Smooth muscle cell (in vitro differentiated cells): ENCODE results near the gene HOXD11. TPM values are rescaled to one million over a fixed set of nuclear protein-coding genes. Genes with fewer than 3 reads are reported as not detected.

Experiments used
- DNase-seq: peaks from one replicate; lab custom pipeline; 2025; ENCODE audit not compliant: unreplicated experiment; lab: John Stamatoyannopoulos, UW
- H2AFZ ChIP-seq: fragments of 200-600 bp; sonication (generic); 2 replicates; pipeline ENCODE4 v1.6.0; 2016; ENCODE audit warnings: antibody characterized with exemption, low read depth, mild to moderate bottlenecking
- H3F3A ChIP-seq: fragments of 200-600 bp; sonication (generic); 2 replicates; pipeline ENCODE4 v1.6.0; 2017; ENCODE audit warnings: antibody characterized with exemption, low read depth
- H3K27ac ChIP-seq: fragments of 200-600 bp; sonication (generic); 2 replicates; pipeline ENCODE4 v1.5.1; 2016; ENCODE audit warnings: low read depth, mild to moderate bottlenecking
- H3K27me3 ChIP-seq: fragments of 200-600 bp; sonication (generic); 2 replicates; pipeline ENCODE4 v1.6.1; 2016; ENCODE audit warnings: low read depth, mild to moderate bottlenecking
- H3K36me3 ChIP-seq: fragments of 200-600 bp; sonication (generic); 2 replicates; pipeline ENCODE4 v1.5.1; 2016; ENCODE audit warnings: low read depth
- H3K4me1 ChIP-seq: fragments of 200-600 bp; sonication (generic); 2 replicates; pipeline ENCODE4 v1.5.1; 2016; ENCODE audit warnings: low read depth
- H3K4me2 ChIP-seq: fragments of 200-600 bp; sonication (generic); 2 replicates; pipeline ENCODE4 v1.6.0; 2016; ENCODE audit warnings: mild to moderate bottlenecking
- H3K4me3 ChIP-seq: fragments of 200-600 bp; sonication (generic); 2 replicates; pipeline ENCODE4 v1.5.1; 2016; ENCODE audit warnings: mild to moderate bottlenecking
- H3K79me2 ChIP-seq: fragments of 200-600 bp; sonication (generic); 2 replicates; pipeline ENCODE4 v1.6.0; 2016; ENCODE audit warnings: low read depth, mild to moderate bottlenecking
- H3K9ac ChIP-seq: fragments of 200-600 bp; sonication (generic); 2 replicates; pipeline ENCODE4 v1.6.0; 2016; ENCODE audit warnings: low read depth
- H3K9me3 ChIP-seq: fragments of 200-600 bp; sonication (generic); replicated peaks from 2 replicates; pipeline ENCODE4 v1.5.1; 2016; ENCODE audit warnings: low read depth
- H4K20me1 ChIP-seq: fragments of 200-600 bp; sonication (generic); 2 replicates; pipeline ENCODE4 v1.6.0; 2016; ENCODE audit warnings: low read depth
- CTCF ChIP-seq: fragments of 200-600 bp; sonication (generic); IDR thresholded peaks from 2 replicates; pipeline ENCODE4 v1.5.1; 2017; ENCODE audit warnings: borderline replicate concordance, mild to moderate bottlenecking, antibody characterized with exemption; ENCODE audit not compliant: insufficient read depth, poor library complexity, severe bottlenecking
- WGBS: methylation state at CpG from one replicate; pipeline ENCODE4 v1.1.7; 2016; ENCODE audit warnings: low lambda C conversion rate; 5-methylcytosine and 5-hydroxymethylcytosine counted together
- polyA plus RNA-seq: library from polyadenylated mRNA; unstranded; fragments of >200 nt; fragmentation: Nextera tagmentation; extraction: Ambion mirVana; gene quantifications from 2 replicates; pipeline ENCODE4 v1.2.1, GENCODE V29; 2016
- total RNA-seq: library from RNA; depleted of rRNA; stranded (reverse); fragments of >200 nt; gene quantifications from 2 replicates; pipeline ENCODE4 v1.2.3, GENCODE V29; 2014

HOXD11 gene
- total and polyA plus RNA-seq, 2 experiments from 2014 or later, result 4.4 to 7.9 TPM

GRCh38 chr2:176137252-176137580 is 30.1 kb downstream of the HOXD11 start:
- Histone ChIP-seq H3K36me3 (no peaks in the 10 kb centered on the region), H3K79me2 (no peaks in the 10 kb centered on the region), H3F3A (no peaks in the 10 kb centered on the region), H3K9ac (no peak overlapping the region), H3K27ac (no peak overlapping the region), H3K4me3 (no peak overlapping the region), H3K4me1 (no peaks in the 10 kb centered on the region), H3K4me2 (peak overlapping the region; percentile 94), H4K20me1 (no peaks in the 10 kb centered on the region), H2AFZ (no peak overlapping the region), H3K9me3 (no peaks in the 10 kb centered on the region), H3K27me3 (peaks cover 95% of the 10 kb centered on the region)
- 20% methylated on average over 2 of the region's 2 CpGs for WGBS
- TF ChIP-seq CTCF, result no peak
- DNase-seq, result no peak

- H3K27ac ChIP-seq, result no peak overlapping the region
- H3K4me1 ChIP-seq, result no peaks in the 10 kb centered on the region
- H4K20me1 ChIP-seq, result no peaks in the 10 kb centered on the region
- WGBS, result 80% methylated on average over 8 of the region's 8 CpGs
- H3K9ac ChIP-seq, result no peak overlapping the region
- H3K79me2 ChIP-seq, result no peaks in the 10 kb centered on the region
- H3K36me3 ChIP-seq, result no peaks in the 10 kb centered on the region
- no peak overlapping the region for H3K4me2 ChIP-seq
- H3F3A ChIP-seq, result no peaks in the 10 kb centered on the region
- H3K4me3 ChIP-seq, result no peak overlapping the region
- H3K27me3 ChIP-seq, result peaks cover 95% of the 10 kb centered on the region
- DNase-seq, result no peak
- no peak for TF ChIP-seq CTCF
- no peak overlapping the region for H2AFZ ChIP-seq
- no peaks in the 10 kb centered on the region for H3K9me3 ChIP-seq
These were observed 30.8 kb downstream of the HOXD11 start for GRCh38 chr2:176137906-176138305.

- WGBS, result 62% methylated on average over 14 of the region's 14 CpGs
- no peaks in the 10 kb centered on the region for H4K20me1 ChIP-seq
- H2AFZ ChIP-seq, result no peak overlapping the region
- H3K9ac ChIP-seq, result no peak overlapping the region
- H3K36me3 ChIP-seq, result no peaks in the 10 kb centered on the region
- H3K4me3 ChIP-seq, result no peak overlapping the region
- H3K27me3 ChIP-seq, result peaks cover 95% of the 10 kb centered on the region
- H3K4me1 ChIP-seq, result no peaks in the 10 kb centered on the region
- DNase-seq, result no peak
- no peak overlapping the region for H3K4me2 ChIP-seq
- H3F3A ChIP-seq, result no peaks in the 10 kb centered on the region
- H3K9me3 ChIP-seq, result no peaks in the 10 kb centered on the region
- H3K79me2 ChIP-seq, result no peaks in the 10 kb centered on the region
- TF ChIP-seq CTCF, result no peak
- no peak overlapping the region for H3K27ac ChIP-seq
These were observed 31.4 kb downstream of the HOXD11 start for GRCh38 chr2:176138526-176138922.

- DNase-seq, result no peak
- no peaks in the 10 kb centered on the region for H3F3A ChIP-seq
- no peak overlapping the region for H3K9ac ChIP-seq
- H3K4me2 ChIP-seq, result no peak overlapping the region
- H3K9me3 ChIP-seq, result no peaks in the 10 kb centered on the region
- no peak overlapping the region for H3K4me3 ChIP-seq
- no peaks in the 10 kb centered on the region for H3K4me1 ChIP-seq
- H3K36me3 ChIP-seq, result no peaks in the 10 kb centered on the region
- no peaks in the 10 kb centered on the region for H3K79me2 ChIP-seq
- peaks cover 95% of the 10 kb centered on the region for H3K27me3 ChIP-seq
- no peak overlapping the region for H3K27ac ChIP-seq
- no peak for TF ChIP-seq CTCF
- H2AFZ ChIP-seq, result no peak overlapping the region
- no peaks in the 10 kb centered on the region for H4K20me1 ChIP-seq
- 74% methylated on average over 28 of the region's 28 CpGs for WGBS
These were observed 32.0 kb downstream of the HOXD11 start for GRCh38 chr2:176138923-176139660.
